ENCODE results near the gene CECR2.

DNA sequence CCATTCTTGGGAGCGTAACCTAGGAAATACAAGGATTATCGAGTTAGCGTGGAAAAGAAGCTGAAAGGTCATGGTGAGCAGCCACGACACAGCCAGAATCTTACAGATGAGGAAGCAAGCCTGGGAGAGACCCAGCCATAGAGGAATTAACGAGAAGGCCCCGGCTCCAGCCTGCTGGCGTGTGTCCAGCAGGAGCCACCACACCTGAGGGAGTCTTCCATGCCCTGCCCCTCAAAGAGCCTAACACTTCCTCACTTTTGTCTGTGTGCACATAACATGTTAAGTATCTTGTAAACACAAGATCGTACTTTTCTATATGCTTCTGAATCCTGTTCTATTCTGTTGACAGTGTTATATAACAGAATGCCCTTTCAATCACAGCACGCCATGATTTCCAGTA lies 18.1 kb downstream of the CECR2 start:
- no peak for TF ChIP-seq ELF4 (IDR thresholded peaks at IDR 0.05)
- TF ChIP-seq LEF1 (IDR thresholded peaks at IDR 0.05; ENCODE audit: borderline replicate concordance) = no peak
- no peak for TF ChIP-seq CTBP1 (IDR thresholded peaks at IDR 0.05; ENCODE audit: borderline replicate concordance)
- TF ChIP-seq SP1 (IDR thresholded peaks at IDR 0.05) = no peak
- TF ChIP-seq L3MBTL2 (conservative IDR thresholded peaks at IDR 0.05) = no peak
- TF ChIP-seq FOXM1 (IDR thresholded peaks at IDR 0.05; ENCODE audit: borderline replicate concordance) = no peak
- no peak for TF ChIP-seq NFRKB (IDR thresholded peaks at IDR 0.05)
- TF ChIP-seq TARDBP (IDR thresholded peaks at IDR 0.05) = no peak
- TF ChIP-seq FOXA1 (IDR thresholded peaks at IDR 0.05) = no peak
- no peak for TF ChIP-seq BHLHE40 (IDR thresholded peaks at IDR 0.05; ENCODE audit: borderline replicate concordance)
- no peak for TF ChIP-seq ARNT (IDR thresholded peaks at IDR 0.05)
